Right renal pelvis (tissue), 4 donors: ENCODE measurements around the gene PCDHGA5. TPM values are rescaled to one million over a fixed set of nuclear protein-coding genes. Genes with fewer than 3 reads are reported as not detected.
"Not testable (repeated sequence)": the region's sequence is repeated elsewhere in the genome, so short reads cannot be mapped to it uniquely, and the experiment has no call there.

Experiments used
- DNase-seq, 4 donors: peaks; one replicate each; pipeline ENCODE4 v3.0.0-alpha.2; 2013; ENCODE audit warnings: low read depth in 4 of 4, low spot score in 3 of 4, missing footprints in 1 of 4
- polyA plus RNA-seq, 4 donors: library from polyadenylated mRNA; unstranded; fragments of 120-200 nt; gene quantifications; one replicate each; pipeline ENCODE4 v1.2.1, GENCODE V29; 2013; ENCODE audit not compliant: insufficient read length in 4 of 4

Gene PCDHGA5
- polyA plus RNA-seq, 4 donors, result 2.2 to 3.0 (median 2.5) TPM

DNA sequence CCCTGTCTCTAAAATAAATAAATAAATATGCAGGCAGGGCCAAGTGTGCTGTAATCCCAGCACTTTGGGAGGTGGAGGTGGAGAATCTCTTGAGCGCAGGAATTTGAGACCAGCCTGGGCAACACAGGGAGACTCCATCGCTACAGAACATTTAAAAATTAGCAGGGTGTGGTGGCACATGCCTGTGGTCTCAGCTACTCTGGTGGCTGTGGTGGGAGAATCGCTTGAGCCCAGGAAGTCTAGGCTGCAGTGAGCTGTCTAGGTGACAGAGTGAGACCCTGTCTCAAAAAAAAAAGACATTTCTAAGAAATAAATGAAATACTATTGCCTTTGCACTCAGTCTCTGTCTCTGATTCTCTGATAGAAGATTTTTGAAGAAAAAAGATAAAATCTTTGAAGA lies 47.6 kb downstream of the PCDHGA5 start:
- DNase-seq, result no peak

DNA sequence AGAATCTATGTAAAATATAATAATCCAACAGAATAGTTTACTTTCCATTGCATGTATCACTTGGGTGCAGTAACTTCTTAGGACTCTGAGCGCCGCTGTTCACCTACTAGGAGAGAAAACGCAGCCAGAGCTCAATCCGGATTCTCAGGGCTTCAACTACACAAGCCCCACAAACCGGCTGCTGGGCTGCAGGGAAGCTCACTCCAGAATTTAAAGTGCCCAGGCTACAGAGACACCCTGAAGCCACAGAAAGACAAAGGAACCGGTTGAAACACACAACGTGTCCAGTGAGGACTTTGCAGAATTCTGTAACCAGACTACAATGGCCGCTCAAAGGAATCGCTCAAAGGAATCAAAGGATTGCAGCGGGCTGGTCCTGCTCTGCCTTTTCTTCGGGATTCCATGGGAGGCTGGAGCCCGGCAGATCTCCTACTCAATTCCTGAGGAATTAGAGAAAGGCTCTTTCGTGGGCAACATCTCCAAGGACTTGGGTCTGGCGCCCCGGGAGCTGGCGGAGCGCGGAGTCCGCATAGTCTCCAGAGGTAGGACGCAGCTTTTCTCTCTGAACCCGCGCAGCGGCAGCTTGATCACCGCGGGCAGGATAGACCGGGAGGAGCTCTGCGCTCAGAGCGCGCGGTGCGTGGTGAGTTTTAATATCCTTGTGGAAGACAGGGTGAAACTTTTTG lies 49.0 kb downstream of the PCDHGA5 start, which contains the start of gene PCDHGA10:
Gene PCDHGA10, plus strand, starts transcription at position 134 of the 686 bp plus-strand sequence. Its CDS starts 189 bp downstream, at position 323.
- DNase-seq, result no peak

DNA sequence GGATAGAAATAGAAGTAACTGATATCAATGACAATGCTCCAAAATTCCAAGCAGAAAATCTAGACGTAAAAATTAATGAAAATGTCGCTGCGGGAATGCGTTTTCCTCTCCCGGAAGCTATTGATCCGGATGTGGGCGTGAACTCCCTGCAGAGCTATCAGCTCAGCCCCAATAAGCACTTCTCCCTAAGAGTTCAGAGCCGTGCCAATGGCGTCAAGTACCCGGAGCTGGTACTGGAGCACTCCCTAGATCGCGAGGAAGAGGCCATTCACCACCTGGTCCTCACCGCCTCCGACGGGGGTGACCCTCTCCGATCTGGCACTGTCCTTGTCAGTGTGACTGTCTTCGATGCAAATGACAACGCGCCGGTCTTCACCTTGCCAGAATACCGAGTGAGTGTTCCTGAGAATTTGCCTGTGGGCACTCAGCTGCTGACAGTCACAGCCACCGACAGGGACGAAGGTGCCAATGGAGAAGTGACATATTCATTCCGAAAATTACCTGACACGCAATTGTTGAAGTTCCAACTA lies 49.6 kb downstream of the PCDHGA5 start:
- DNase-seq, result no peak

DNA sequence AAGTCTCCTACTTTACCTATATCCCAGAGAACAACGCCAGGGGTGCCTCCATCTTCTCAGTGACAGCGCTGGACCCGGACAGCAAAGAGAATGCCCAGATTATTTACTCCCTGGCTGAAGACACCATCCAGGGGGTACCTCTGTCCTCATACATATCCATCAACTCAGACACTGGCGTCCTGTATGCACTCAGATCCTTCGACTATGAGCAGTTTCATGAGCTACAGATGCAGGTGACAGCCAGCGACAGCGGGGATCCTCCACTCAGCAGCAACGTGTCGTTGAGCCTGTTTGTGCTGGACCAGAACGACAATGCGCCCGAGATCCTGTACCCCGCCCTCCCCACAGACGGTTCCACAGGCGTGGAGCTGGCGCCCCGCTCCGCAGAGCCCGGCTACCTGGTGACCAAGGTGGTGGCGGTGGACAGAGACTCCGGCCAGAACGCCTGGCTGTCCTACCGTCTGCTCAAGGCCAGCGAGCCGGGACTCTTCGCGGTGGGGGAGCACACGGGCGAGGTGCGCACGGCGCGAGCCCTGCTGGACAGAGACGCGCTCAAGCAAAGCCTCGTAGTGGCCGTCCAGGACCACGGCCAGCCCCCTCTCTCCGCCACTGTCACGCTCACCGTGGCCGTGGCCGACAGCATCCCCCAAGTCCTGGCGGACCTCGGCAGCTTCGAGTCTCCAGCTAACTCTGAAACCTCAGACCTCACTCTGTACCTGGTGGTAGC lies 50.7 kb downstream of the PCDHGA5 start:
- DNase-seq, result not testable (repeated sequence)

DNA sequence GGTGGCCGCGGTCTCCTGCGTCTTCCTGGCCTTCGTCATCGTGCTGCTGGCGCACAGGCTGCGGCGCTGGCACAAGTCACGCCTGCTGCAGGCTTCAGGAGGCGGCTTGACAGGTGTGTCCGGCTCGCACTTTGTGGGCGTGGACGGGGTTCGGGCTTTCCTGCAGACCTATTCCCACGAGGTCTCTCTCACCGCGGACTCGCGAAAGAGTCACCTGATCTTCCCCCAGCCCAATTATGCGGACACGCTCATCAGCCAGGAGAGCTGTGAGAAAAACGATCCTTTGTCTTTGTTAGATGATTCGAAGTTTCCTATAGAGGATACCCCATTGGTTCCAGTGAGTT lies 51.3 kb downstream of the PCDHGA5 start:
- not testable (repeated sequence) for DNase-seq

Other genes starting within 250 kb of the PCDHGA5 start
- 1 to 10 TPM; 1.5 to 2.8 (median 2.1) TPM for gene PCDHB4, start 242.3 kb upstream of the PCDHGA5 start, polyA plus RNA-seq
- 1 to 10 TPM; 7.0 to 9.9 (median 8.2) TPM for gene PCDHB5, start 229.0 kb upstream of the PCDHGA5 start, polyA plus RNA-seq
- 1 to 10 TPM; 3.0 to 4.0 (median 3.4) TPM for gene PCDHB6, start 214.1 kb upstream of the PCDHGA5 start, polyA plus RNA-seq
- 1 to 10 TPM; 4.9 to 6.2 (median 5.9) TPM for gene PCDHB7, start 191.5 kb upstream of the PCDHGA5 start, polyA plus RNA-seq
- gene PCDHB8, start 186.4 kb upstream of the PCDHGA5 start, polyA plus RNA-seq, result 1 to 10 TPM; 1.3 to 3.9 (median 2.6) TPM
- 1 to 10 TPM; 3.5 to 7.7 (median 5.2) TPM for gene PCDHB16, start 181.8 kb upstream of the PCDHGA5 start, polyA plus RNA-seq
- gene PCDHB9, start 177.0 kb upstream of the PCDHGA5 start, polyA plus RNA-seq, result 1 to 10 TPM; 3.2 to 6.3 (median 3.8) TPM
- 1 to 10 TPM; 6.5 to 9.4 (median 7.7) TPM for gene PCDHB10, start 171.8 kb upstream of the PCDHGA5 start, polyA plus RNA-seq
- 1 to 10 TPM; 4.8 to 6.3 (median 5.1) TPM for gene PCDHB11, start 164.5 kb upstream of the PCDHGA5 start, polyA plus RNA-seq
- 1 to 10 TPM; 4.6 to 6.5 (median 5.5) TPM for gene PCDHB12, start 155.4 kb upstream of the PCDHGA5 start, polyA plus RNA-seq
- gene PCDHB13, start 150.2 kb upstream of the PCDHGA5 start, polyA plus RNA-seq, result 1 to 10 TPM; 5.6 to 6.8 (median 6.3) TPM
- 10 to 100 TPM in 1 of 4 donors, 1 to 10 TPM in 3; 8.1 to 11.2 (median 8.8) TPM for gene PCDHB14, start 140.8 kb upstream of the PCDHGA5 start, polyA plus RNA-seq
- 10 to 100 TPM; 14.7 to 17.0 (median 16.0) TPM for gene PCDHB15, start 118.8 kb upstream of the PCDHGA5 start, polyA plus RNA-seq
- gene SLC25A2, start 60.1 kb upstream of the PCDHGA5 start, polyA plus RNA-seq, result under 1 TPM in 1 of 4 donors, not detected in 3; 0.04 TPM
- 100 to 1,000 TPM; 146 to 183 (median 171) TPM for gene TAF7, start 43.4 kb upstream of the PCDHGA5 start, polyA plus RNA-seq
- 1 to 10 TPM in 2 of 4 donors, under 1 TPM in 2; 0.74 to 1.3 (median 0.96) TPM for gene PCDHGA1, start 33.6 kb upstream of the PCDHGA5 start, polyA plus RNA-seq
- 1 to 10 TPM; 5.8 to 7.7 (median 6.1) TPM for gene PCDHGA2, start 25.4 kb upstream of the PCDHGA5 start, polyA plus RNA-seq
- 1 to 10 TPM; 2.2 to 4.2 (median 3.1) TPM for gene PCDHGA3, start 20.3 kb upstream of the PCDHGA5 start, polyA plus RNA-seq
- gene PCDHGB1, start 14.1 kb upstream of the PCDHGA5 start, polyA plus RNA-seq, result 1 to 10 TPM; 1.3 to 2.4 (median 2.0) TPM
- gene PCDHGA4, start 9.1 kb upstream of the PCDHGA5 start, polyA plus RNA-seq, result 1 to 10 TPM; 2.3 to 3.1 (median 2.5) TPM
- 1 to 10 TPM; 3.4 to 4.7 (median 3.9) TPM for gene PCDHGB2, start 4.2 kb upstream of the PCDHGA5 start, polyA plus RNA-seq
- gene PCDHGB3, start 6.1 kb downstream of the PCDHGA5 start, polyA plus RNA-seq, result 1 to 10 TPM; 1.7 to 2.3 (median 2.0) TPM
- gene PCDHGA6, start 9.7 kb downstream of the PCDHGA5 start, polyA plus RNA-seq, result 1 to 10 TPM; 5.4 to 9.1 (median 6.5) TPM
- 1 to 10 TPM; 2.1 to 2.8 (median 2.2) TPM for gene PCDHGA7, start 18.6 kb downstream of the PCDHGA5 start, polyA plus RNA-seq
- gene PCDHGB4, start 23.5 kb downstream of the PCDHGA5 start, polyA plus RNA-seq, result 1 to 10 TPM; 4.3 to 6.6 (median 6.0) TPM
- gene PCDHGA8, start 28.5 kb downstream of the PCDHGA5 start, polyA plus RNA-seq, result under 1 TPM; 0.30 to 0.52 (median 0.32) TPM
- 10 to 100 TPM in 1 of 4 donors, 1 to 10 TPM in 3; 9.4 to 11.0 (median 9.7) TPM for gene PCDHGB5, start 33.8 kb downstream of the PCDHGA5 start, polyA plus RNA-seq
- 1 to 10 TPM; 5.5 to 6.5 (median 6.0) TPM for gene PCDHGA9, start 38.6 kb downstream of the PCDHGA5 start, polyA plus RNA-seq
- 1 to 10 TPM; 7.0 to 8.3 (median 8.2) TPM for gene PCDHGB6, start 43.9 kb downstream of the PCDHGA5 start, polyA plus RNA-seq
- gene PCDHGA10, start 48.8 kb downstream of the PCDHGA5 start, polyA plus RNA-seq, result 1 to 10 TPM; 3.7 to 3.9 (median 3.9) TPM
- gene PCDHGB7, start 53.5 kb downstream of the PCDHGA5 start, polyA plus RNA-seq, result 10 to 100 TPM; 15.4 to 16.6 (median 15.9) TPM
- gene PCDHGA11, start 56.9 kb downstream of the PCDHGA5 start, polyA plus RNA-seq, result 1 to 10 TPM; 4.4 to 5.5 (median 4.9) TPM
- 1 to 10 TPM in 3 of 4 donors, under 1 TPM in 1; 0.97 to 2.1 (median 1.7) TPM for gene PCDHGA12, start 66.3 kb downstream of the PCDHGA5 start, polyA plus RNA-seq
- gene PCDHGC3, start 111.8 kb downstream of the PCDHGA5 start, polyA plus RNA-seq, result 100 to 1,000 TPM; 105 to 128 (median 117) TPM
- gene PCDHGC4, start 120.9 kb downstream of the PCDHGA5 start, polyA plus RNA-seq, result 1 to 10 TPM; 2.8 to 3.4 (median 3.2) TPM
- under 1 TPM; 0.11 to 0.61 (median 0.34) TPM for gene PCDHGC5, start 124.9 kb downstream of the PCDHGA5 start, polyA plus RNA-seq